IMR-90 (cell line): ENCODE data around the gene PIN1. TPM values are rescaled to one million over a fixed set of nuclear protein-coding genes. Genes with fewer than 3 reads are reported as not detected.

Experiments
- ATAC-seq: fragments of 200-7000 bp; cut with Tn5 transposase; 2 replicates; pipeline ENCODE4 v1.9.1; 2020; ENCODE audit warnings: low read depth, mild to moderate bottlenecking, moderate library complexity
- BruUV-seq: library from RNA; stranded (reverse); fragments of 400-500 nt; replicated peaks from 2 replicates; lab custom pipeline; 2021; lab: Mats Ljungman, UMichigan
- CTCF ChIA-PET: fragments of 300-600 bp; formaldehyde crosslinking; extraction: SDS; loops from one replicate; lab custom pipeline; 2021; ENCODE audit warnings: antibody characterized with exemption; lab: Yijun Ruan, JAX
- POLR2A ChIA-PET: fragments of 300-600 bp; sonication (Branson Sonifier 250); formaldehyde crosslinking; loops from one replicate; lab custom pipeline; 2022; ENCODE audit warnings: antibody characterized with exemption; ENCODE audit not compliant: unreplicated experiment; lab: Charles Lee
- DNase-seq: peaks from one replicate; pipeline ENCODE4 v3.0.0; 2013
- H2AFZ ChIP-seq: replicated peaks from 2 replicates; pipeline ENCODE3; 2013; ENCODE audit warnings: low read length, mild to moderate bottlenecking; ENCODE audit not compliant: poor library complexity
- H2AK5ac ChIP-seq: 2 replicates; pipeline ENCODE4 v1.6.1; 2013; ENCODE audit warnings: low read depth, low read length, inconsistent platforms
- H2AK9ac ChIP-seq: replicated peaks from 2 replicates; pipeline ENCODE3; 2013; ENCODE audit warnings: mild to moderate bottlenecking, low read depth, low read length, moderate library complexity; ENCODE audit not compliant: poor library complexity
- H2BK120ac ChIP-seq: 2 replicates; pipeline ENCODE4 v1.6.1; 2013; ENCODE audit warnings: low read depth, low read length, inconsistent platforms
- H2BK15ac ChIP-seq: 3 replicates; pipeline ENCODE4 v1.6.1; 2013; ENCODE audit warnings: low read depth, low read length, inconsistent platforms
- H2BK20ac ChIP-seq: 2 replicates; pipeline ENCODE4 v1.6.1; 2013; ENCODE audit warnings: low read depth, mild to moderate bottlenecking, inconsistent platforms, low read length, moderate library complexity
- H2BK5ac ChIP-seq: 2 replicates; pipeline ENCODE4 v1.6.1; 2013; ENCODE audit warnings: mild to moderate bottlenecking, low read depth, low read length, inconsistent platforms; ENCODE audit not compliant: poor library complexity, severe bottlenecking
- H3K14ac ChIP-seq: replicated peaks from 2 replicates; pipeline ENCODE4 v1.6.1; 2013; ENCODE audit warnings: low read depth, low read length, inconsistent platforms
- H3K18ac ChIP-seq: 2 replicates; pipeline ENCODE4 v1.6.1; 2013; ENCODE audit warnings: low read depth, low read length, control low read depth
- H3K23ac ChIP-seq: 2 replicates; pipeline ENCODE4 v1.6.1; 2013; ENCODE audit warnings: low read depth, low read length, inconsistent platforms
- H3K27ac ChIP-seq: 2 replicates; pipeline ENCODE4 v1.5.1; 2013; ENCODE audit warnings: mild to moderate bottlenecking, control low read depth, low read length; ENCODE audit not compliant: insufficient read depth
- H3K27me3 ChIP-seq: 2 replicates; pipeline ENCODE4 v1.6.1; 2013; ENCODE audit warnings: low read length; ENCODE audit not compliant: control insufficient read depth, insufficient read depth
- H3K36me3 ChIP-seq: 2 replicates; pipeline ENCODE4 v1.6.1; 2013; ENCODE audit warnings: low read length, mixed read lengths; ENCODE audit not compliant: control insufficient read depth, insufficient read depth
- H3K4ac ChIP-seq: 2 replicates; pipeline ENCODE4 v1.6.1; 2013; ENCODE audit warnings: low read depth, low read length, inconsistent platforms
- H3K4me1 ChIP-seq: 2 replicates; pipeline ENCODE4 v1.6.1; 2013; ENCODE audit warnings: low read length, mixed read lengths; ENCODE audit not compliant: control insufficient read depth, insufficient read depth
- H3K4me2 ChIP-seq: 2 replicates; pipeline ENCODE4 v1.6.1; 2013; ENCODE audit warnings: low read depth, mild to moderate bottlenecking, control low read depth, low read length, moderate library complexity
- H3K4me3 ChIP-seq: 2 replicates; pipeline ENCODE4 v1.5.1; 2013; ENCODE audit warnings: low read depth, mild to moderate bottlenecking, control low read depth, low read length, moderate library complexity; ENCODE audit not compliant: insufficient read depth
- H3K56ac ChIP-seq: 2 replicates; pipeline ENCODE4 v1.6.1; 2013; ENCODE audit warnings: low read length, inconsistent platforms; ENCODE audit not compliant: insufficient read depth; ENCODE audit errors: extremely low read depth
- H3K79me1 ChIP-seq, 2 experiments: 2 replicates each; pipeline ENCODE4 v1.6.1; 2013; ENCODE audit warnings: low read length in 2 of 2, inconsistent platforms in 1 of 2, low read depth in 1 of 2
- H3K9ac ChIP-seq: 2 replicates; pipeline ENCODE4 v1.6.1; 2013; ENCODE audit warnings: low read depth, low read length, control low read depth
- H3K9me1 ChIP-seq: 2 replicates; pipeline ENCODE4 v1.6.1; 2013; ENCODE audit warnings: low read length, inconsistent platforms; ENCODE audit not compliant: insufficient read depth
- H3K9me3 ChIP-seq: 2 replicates; pipeline ENCODE4 v1.6.1; 2013; ENCODE audit warnings: low read length; ENCODE audit not compliant: control insufficient read depth, insufficient read depth
- H4K20me1 ChIP-seq: 2 replicates; pipeline ENCODE4 v1.6.1; 2013; ENCODE audit warnings: low read length, inconsistent platforms; ENCODE audit not compliant: insufficient read depth
- H4K5ac ChIP-seq: 2 replicates; pipeline ENCODE4 v1.6.1; 2013; ENCODE audit warnings: mild to moderate bottlenecking, low read depth, low read length, control low read depth
- H4K8ac ChIP-seq, 2 experiments: 2 replicates each; pipeline ENCODE4 v1.6.1; 2013; ENCODE audit warnings: low read depth in 2 of 2, low read length in 2 of 2, control low read depth in 1 of 2, inconsistent platforms in 1 of 2
- H4K91ac ChIP-seq: 2 replicates; pipeline ENCODE4 v1.6.1; 2013; ENCODE audit warnings: low read depth, low read length, inconsistent platforms; ENCODE audit not compliant: insufficient read depth
- CHD1 ChIP-seq: IDR thresholded peaks from 2 replicates; pipeline ENCODE4 v1.6.1; 2012; ENCODE audit warnings: low read depth, low read length, improper control_type of control experiment
- MAZ ChIP-seq: IDR thresholded peaks from 2 replicates; pipeline ENCODE4 v1.6.1; 2012; ENCODE audit warnings: low read depth, mild to moderate bottlenecking, low read length, improper control_type of control experiment, moderate library complexity, borderline replicate concordance
- WGBS, 2 experiments: methylation state at CpG; one replicate each; pipeline versions ENCODE4 v1.1.5 to v1.1.7; 2013; ENCODE audit warnings: missing lambda C conversion rate in 2 of 2; ENCODE audit not compliant: insufficient read length in 1 of 2; ENCODE audit errors: extremely low coverage in 2 of 2; 5-methylcytosine and 5-hydroxymethylcytosine counted together
- dilution Hi-C: fragments of 300-500 bp; cut with HindIII; formaldehyde crosslinking; loops from one replicate; pipeline ENCODE4 v1.14.3; 2018; ENCODE audit warnings: low sequenced_read_pairs; ENCODE audit not compliant: unreplicated experiment
- in situ Hi-C: fragments of 300-500 bp; cut with MboI; formaldehyde crosslinking; loops from 3 replicates; pipeline ENCODE4 v1.14.3; 2019; ENCODE audit warnings: low sequenced_read_pairs, inconsistent platforms, mixed read lengths
- intact Hi-C: fragments of 100-400 bp; cut with micrococcal nuclease; formaldehyde crosslinking; loops from 2 replicates; pipeline ENCODE4 v1.10.0; 2022
- polyA plus RNA-seq, 3 experiments: library from polyadenylated mRNA; depleted of rRNA; stranded (reverse); fragments of >200 nt; gene quantifications; 2 replicates each; pipeline ENCODE4 v1.2.3, GENCODE V29; 2012; ENCODE audit warnings: low replicate concordance in 1 of 3
- total RNA-seq: library from RNA; depleted of rRNA; stranded (reverse); fragments of >200 nt; gene quantifications from 2 replicates; pipeline ENCODE4 v1.2.3, GENCODE V29; 2012

Gene PIN1
- total and polyA plus RNA-seq, 2 of the 4 experiments (the other 2 are of a cell fraction) = 76.0 to 105 TPM

DNA sequence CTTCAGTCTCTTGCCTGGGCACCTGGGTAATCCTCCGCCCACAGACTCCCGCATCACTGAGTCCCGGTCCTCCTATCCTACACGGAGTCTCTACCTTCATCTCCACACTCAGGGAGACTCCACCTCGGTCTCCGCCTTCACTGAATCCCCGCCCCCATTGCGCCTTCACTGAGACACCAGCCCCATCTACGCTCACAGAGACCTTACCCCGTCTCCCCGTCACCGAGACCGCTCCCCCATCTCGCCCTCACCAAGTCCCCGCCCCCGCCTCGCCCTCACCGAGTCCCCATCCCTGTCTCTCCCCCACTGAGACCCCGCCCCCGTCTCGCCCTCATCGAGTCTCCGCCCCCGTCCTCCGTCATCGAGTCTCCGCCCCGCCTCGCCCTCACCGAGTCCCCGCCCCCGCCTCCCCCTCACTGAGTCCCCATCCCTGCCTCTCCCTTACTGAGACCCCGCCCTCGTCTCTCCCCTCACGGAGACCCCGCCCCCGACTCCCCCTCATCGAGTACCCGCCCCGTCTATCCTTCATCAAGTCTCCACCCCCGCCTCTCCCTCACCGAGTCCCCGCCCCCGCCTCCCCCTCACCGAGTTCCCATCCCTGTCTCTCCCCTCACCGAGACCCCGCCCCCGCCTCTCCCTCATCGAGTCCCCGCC is 43.4 kb upstream of the PIN1 start:
- CTCF ChIA-PET = no interaction called here
- TF ChIP-seq CHD1 = no peak
- TF ChIP-seq MAZ = 0 out of 2 replicates have a peak, but pooled peaks have one; percentile 41
- Histone ChIP-seq H4K8ac (peak overlapping the region; percentile 64 to 88; a peak in 3 of 4 replicates), H2AK9ac (no peak overlapping the region), H3K18ac (peak overlapping the region; percentile 97), H3K79me1 (no peaks in the 10 kb centered on the region), H3K9me3 (no peaks in the 10 kb centered on the region), H2BK15ac (peak overlapping the region; percentile 20; the same call in 1 of the 3 replicates), H3K23ac (peak overlapping the region; percentile 16; the same call in 1 of the 2 replicates), H2BK5ac (peak overlapping the region; percentile 93), H3K9ac (peak overlapping the region; percentile 93), H3K36me3 (no peaks in the 10 kb centered on the region), H2BK20ac (no peak overlapping the region), H3K14ac (peak overlapping the region; percentile 90), H4K91ac (0 out of 2 replicates have a peak overlapping the region, but pooled peaks have one; percentile 40), H3K27me3 (no peaks in the 10 kb centered on the region), H3K27ac (peak overlapping the region; percentile 95), H3K9me1 (no peaks in the 10 kb centered on the region), H3K4me2 (peak overlapping the region; percentile 96), H4K5ac (peak overlapping the region; percentile 30), H3K4me1 (peaks cover 3% of the 10 kb centered on the region), H3K56ac (no peak overlapping the region), H2AK5ac (no peak overlapping the region), H3K4ac (peak overlapping the region; percentile 76), H2AFZ (peak overlapping the region; percentile 99), H3K4me3 (peak overlapping the region; percentile 98), H4K20me1 (no peaks in the 10 kb centered on the region), H2BK120ac (peak overlapping the region; percentile 58; the same call in 1 of the 2 replicates)
- peak; percentile 93 for DNase-seq
- WGBS, 2 experiments = 7% methylated on average over 5 of the region's 50 CpGs; no CpG with 5 or more reads in 1 of the 2 experiments
- dilution Hi-C loops (loop anchor here (10.0 kb wide), 1 partner anchor 167 kb away; the partner anchor contains the start of gene ZNF561), in situ Hi-C loops (loop anchor here (5.0 to 10.0 kb wide), 4 partner anchors 164 to 657 kb away; partner anchors contain the start of gene ZNF559), intact Hi-C loops (loop anchor here (2.0 to 5.0 kb wide), 2 partner anchors 384 to 655 kb away; no protein-coding TSS in a partner anchor)
- BruUV-seq = no TSS peak
- ATAC-seq = peak; percentile 67
- POLR2A ChIA-PET = no interaction called here
